NCI-H510A treated with DMSO at 0.1 percent for 48 hours (cell line): ENCODE measurements around the gene WEE1.
"Not testable (repeated sequence)": the region's sequence is repeated elsewhere in the genome, so short reads cannot be mapped to it uniquely, and the experiment has no call there.

Source experiments
- DNase-seq: peaks from one replicate; lab custom pipeline; 2025; lab: John Stamatoyannopoulos, UW

The WEE1 gene

GRCh38 chr11:9573052-9573774 lies at the start of gene WEE1:
Gene WEE1 (plus strand): TSS chr11:9573670. CDS start chr11:9573934, 264 bp downstream.
- DNase-seq, result peak; percentile 84

GRCh38 chr11:9524001-9524400 lies 49.5 kb upstream of the WEE1 start:
- no peak for DNase-seq

- DNase-seq, result no peak
Measured at GRCh38 chr11:9525116-9525515, 48.4 kb upstream of the WEE1 start.

GRCh38 chr11:9527481-9528135 lies 45.9 kb upstream of the WEE1 start:
- no peak for DNase-seq

- no peak for DNase-seq
Measured at GRCh38 chr11:9528136-9528501, 45.4 kb upstream of the WEE1 start.

- no peak for DNase-seq
Measured at GRCh38 chr11:9528573-9529333, 44.7 kb upstream of the WEE1 start.

- DNase-seq, result no peak
Measured at GRCh38 chr11:9529334-9529650, 44.2 kb upstream of the WEE1 start.

- DNase-seq, result no peak
Measured at GRCh38 chr11:9530020-9530621, 43.3 kb upstream of the WEE1 start.

- no peak for DNase-seq
Measured at GRCh38 chr11:9530901-9531625, 42.4 kb upstream of the WEE1 start.

GRCh38 chr11:9533058-9533457 lies 40.4 kb upstream of the WEE1 start:
- DNase-seq, result no peak

- DNase-seq, result no peak
Measured at GRCh38 chr11:9533736-9534473, 39.6 kb upstream of the WEE1 start.

GRCh38 chr11:9535189-9535781 lies 38.2 kb upstream of the WEE1 start:
- DNase-seq, result peak; percentile 5

GRCh38 chr11:9538548-9538947 lies 34.9 kb upstream of the WEE1 start:
- no peak for DNase-seq

- not testable (repeated sequence) for DNase-seq
Measured at GRCh38 chr11:9549216-9549615, 24.3 kb upstream of the WEE1 start.

- DNase-seq, result no peak
Measured at GRCh38 chr11:9550191-9550628, 23.3 kb upstream of the WEE1 start.

GRCh38 chr11:9561279-9561982 lies 12.0 kb upstream of the WEE1 start:
- DNase-seq, result no peak

GRCh38 chr11:9562716-9563115 lies 10.8 kb upstream of the WEE1 start:
- DNase-seq, result no peak

GRCh38 chr11:9563196-9563730 lies 10.2 kb upstream of the WEE1 start:
- DNase-seq, result no peak

- peak; percentile 75 for DNase-seq
Measured at GRCh38 chr11:9565822-9566560, 7.5 kb upstream of the WEE1 start.
